ENCODE measurements around the gene CLCN7.

The CLCN7 gene

DNA sequence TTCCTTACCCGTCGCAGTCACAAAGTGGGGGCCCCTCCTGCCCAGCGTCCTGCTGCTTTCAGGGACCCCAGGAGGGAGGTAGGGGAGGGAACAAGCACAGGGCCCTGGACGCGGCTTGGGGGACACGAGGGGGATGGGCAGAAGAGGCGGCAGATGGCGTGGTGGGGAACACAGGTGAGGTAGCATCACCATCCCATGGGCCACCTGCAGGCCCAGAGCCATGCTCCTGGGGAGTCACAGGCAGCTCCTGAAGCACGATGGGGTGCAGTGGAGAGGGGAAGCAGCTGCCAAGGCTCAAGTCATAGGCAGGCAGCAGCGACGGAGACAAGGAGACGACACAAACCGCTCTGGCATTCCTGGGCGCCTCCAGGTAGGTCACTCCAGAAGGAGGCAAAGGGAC, 71.1 kb downstream of the CLCN7 start:
- TF ChIP-seq POLR2A (IDR thresholded peaks at IDR 0.05; ENCODE audit: low read length) = no peak
- DNase-seq = no peak

DNA sequence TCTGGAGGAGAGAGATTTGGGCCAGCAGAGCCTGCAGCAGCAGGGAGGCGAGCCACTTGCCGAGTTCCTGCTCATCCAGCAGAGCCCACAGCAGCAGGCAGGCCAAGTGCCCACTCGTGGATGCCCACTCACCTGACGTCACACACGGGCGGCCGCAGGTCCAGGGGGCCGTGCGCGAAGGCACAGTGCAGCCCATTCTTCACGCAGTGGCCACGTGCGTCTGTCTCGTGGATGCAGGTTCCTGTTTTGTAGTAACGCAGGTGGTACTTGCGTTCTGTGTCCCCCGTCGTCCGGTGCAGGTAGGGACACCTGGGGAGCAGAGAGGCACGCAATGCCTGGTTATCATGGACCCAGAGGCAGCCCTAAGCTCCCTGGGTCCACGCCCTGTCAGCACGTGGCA, 71.8 kb downstream of the CLCN7 start:
- no peak for DNase-seq

DNA sequence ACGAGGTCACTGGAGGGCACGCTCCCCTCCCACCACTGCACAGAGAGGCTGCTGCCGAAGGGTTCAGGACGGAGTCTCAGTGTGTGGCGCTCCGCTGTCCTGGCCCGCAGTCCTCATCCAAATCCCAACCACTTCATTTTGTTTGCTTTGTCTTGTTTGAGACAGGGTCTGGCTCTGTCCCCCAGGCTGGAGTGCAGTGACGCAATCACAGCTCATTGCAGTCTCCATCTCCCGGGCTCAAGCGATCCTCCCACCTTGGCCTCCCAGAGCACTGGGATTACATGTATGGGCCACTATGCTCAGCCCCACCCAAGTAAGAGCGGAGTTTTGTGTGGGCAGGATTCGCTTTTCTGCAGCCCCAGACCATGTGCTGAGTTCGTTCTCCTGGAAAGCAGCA, 73.1 kb downstream of the CLCN7 start:
- no peak for DNase-seq
- no peak for TF ChIP-seq POLR2A (IDR thresholded peaks at IDR 0.05; ENCODE audit: low read length)
- no peak for TF ChIP-seq GATA1 (IDR thresholded peaks at IDR 0.05; ENCODE audit: low read depth, low read length)

More for the DNA sequence above, 71.8 kb downstream of the CLCN7 start:
- TF ChIP-seq POLR2A (IDR thresholded peaks at IDR 0.05; ENCODE audit: low read length) (no peak), GATA1 (IDR thresholded peaks at IDR 0.05; ENCODE audit: low read depth, low read length) (no peak)

DNA sequence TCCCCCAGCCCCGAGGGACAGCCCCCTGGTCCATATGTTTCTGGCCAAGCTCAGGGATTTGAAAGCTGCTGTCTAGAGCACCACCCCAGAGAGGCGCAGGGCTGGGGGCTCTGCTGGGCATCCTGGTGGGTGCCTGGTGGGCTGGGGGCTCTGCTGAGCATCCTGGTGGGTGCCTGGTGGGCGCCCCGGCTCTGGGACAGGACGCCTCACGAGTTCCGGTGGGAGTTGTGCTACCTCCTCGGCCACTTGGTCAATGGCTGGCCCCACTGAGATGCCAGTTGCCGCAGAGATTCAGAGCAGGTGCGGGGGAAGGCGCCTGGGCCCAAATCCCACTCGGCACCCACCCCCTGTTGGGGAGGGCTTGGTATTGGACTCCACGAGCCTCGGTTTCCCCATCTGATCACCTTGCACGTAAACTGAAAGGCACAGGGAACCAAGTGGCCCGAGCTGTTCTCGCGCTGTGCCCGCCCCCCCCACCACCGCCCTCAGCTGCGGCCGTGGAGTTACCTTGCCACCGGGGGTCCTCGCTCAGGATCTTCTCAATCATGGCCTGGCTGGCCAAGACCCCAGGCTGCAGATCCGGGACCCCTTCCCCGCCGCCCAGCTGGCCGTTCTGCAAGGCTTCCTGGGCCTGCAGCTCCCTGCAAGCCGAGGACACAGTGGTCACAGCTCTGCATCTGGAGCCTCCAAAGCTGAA, 73.6 kb downstream of the CLCN7 start:
- DNase-seq = no peak
- TF ChIP-seq POLR2A (IDR thresholded peaks at IDR 0.05; ENCODE audit: low read length) (no peak), GATA1 (IDR thresholded peaks at IDR 0.05; ENCODE audit: low read depth, low read length) (no peak)

DNA sequence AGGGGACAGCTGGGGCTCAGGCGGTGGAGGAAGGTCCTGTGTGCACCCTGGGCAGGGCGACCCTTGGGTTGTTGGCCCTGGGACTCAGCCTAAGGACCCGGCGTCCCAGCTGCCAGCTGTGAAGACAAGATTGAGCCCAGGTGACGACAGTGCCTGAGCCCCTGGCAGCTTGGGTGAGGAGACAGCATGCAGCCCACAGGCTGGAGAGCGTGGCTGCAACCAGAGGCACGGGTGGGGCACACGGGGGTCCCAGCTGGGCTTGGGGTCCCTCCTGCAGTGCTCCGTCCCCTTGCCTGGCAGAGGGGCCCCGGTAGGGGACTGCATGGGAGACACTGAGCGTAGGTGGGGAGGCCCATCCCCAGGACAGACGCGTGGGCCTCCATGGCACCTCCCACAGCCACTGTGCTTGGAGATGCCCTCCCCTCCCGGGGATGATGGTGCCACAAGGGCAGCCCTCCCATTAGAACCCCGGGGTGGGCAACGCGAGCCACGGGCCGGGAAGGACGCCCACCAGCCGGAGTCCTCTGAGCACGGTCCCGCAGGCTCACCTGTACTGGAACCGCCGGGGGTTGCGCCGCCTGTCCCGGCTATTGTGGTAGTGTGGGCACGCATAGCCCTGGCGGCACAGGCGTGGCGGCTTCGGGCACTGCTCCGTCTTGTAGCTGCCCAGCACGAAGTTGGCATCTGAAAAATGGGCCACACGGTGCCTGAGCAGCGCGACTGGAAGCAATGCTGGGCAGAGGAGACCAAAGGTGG, 75.8 kb downstream of the CLCN7 start:
- no peak for DNase-seq
- TF ChIP-seq POLR2A (IDR thresholded peaks at IDR 0.05; ENCODE audit: low read length) (no peak), GATA1 (IDR thresholded peaks at IDR 0.05; ENCODE audit: low read depth, low read length) (no peak)

DNA sequence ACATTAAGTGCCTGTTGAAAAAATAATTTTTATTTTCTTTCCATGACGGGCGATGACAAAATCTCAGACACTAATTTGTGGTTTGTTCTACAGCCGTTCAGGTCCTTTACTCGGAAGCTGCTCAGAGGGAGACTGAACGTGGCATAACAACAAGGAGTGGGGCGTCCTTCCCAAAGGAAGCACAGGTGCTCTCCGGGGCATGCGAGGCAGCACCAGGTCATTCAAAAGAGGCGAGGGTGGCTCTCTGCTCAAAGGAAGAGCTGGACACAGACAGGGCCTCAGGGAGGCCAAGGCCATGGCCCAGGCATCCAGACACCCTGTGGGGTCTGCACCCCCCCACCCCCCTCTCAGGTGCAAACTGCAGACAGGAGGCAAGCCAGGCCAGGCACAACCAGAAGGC, 76.5 kb downstream of the CLCN7 start:
- DNase-seq = no peak
- TF ChIP-seq GATA1 (IDR thresholded peaks at IDR 0.05; ENCODE audit: low read depth, low read length) = no peak
- no peak for TF ChIP-seq POLR2A (IDR thresholded peaks at IDR 0.05; ENCODE audit: low read length)

DNA sequence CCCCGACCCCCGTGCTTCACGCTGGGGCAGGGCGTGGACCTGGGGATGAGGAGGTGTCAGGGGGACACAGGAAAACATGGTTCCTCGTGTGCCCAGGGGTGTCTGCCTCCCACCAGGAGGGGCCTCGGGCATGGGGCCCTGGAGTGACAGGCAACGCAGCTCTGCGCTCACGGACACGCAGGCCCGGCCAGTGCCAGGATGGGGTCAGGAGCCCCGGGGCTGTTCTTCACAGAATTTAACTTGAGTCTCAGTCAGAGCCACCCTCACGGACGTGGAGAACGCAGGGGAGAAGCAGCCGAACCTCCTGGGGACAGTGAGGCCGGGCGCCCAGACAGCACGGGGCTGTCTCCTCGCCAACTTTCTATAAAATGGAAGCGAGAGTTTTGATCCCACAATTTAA, 77.0 kb downstream of the CLCN7 start:
- TF ChIP-seq POLR2A (IDR thresholded peaks at IDR 0.05; ENCODE audit: low read length) (no peak), GATA1 (IDR thresholded peaks at IDR 0.05; ENCODE audit: low read depth, low read length) (no peak)
- DNase-seq = no peak

DNA sequence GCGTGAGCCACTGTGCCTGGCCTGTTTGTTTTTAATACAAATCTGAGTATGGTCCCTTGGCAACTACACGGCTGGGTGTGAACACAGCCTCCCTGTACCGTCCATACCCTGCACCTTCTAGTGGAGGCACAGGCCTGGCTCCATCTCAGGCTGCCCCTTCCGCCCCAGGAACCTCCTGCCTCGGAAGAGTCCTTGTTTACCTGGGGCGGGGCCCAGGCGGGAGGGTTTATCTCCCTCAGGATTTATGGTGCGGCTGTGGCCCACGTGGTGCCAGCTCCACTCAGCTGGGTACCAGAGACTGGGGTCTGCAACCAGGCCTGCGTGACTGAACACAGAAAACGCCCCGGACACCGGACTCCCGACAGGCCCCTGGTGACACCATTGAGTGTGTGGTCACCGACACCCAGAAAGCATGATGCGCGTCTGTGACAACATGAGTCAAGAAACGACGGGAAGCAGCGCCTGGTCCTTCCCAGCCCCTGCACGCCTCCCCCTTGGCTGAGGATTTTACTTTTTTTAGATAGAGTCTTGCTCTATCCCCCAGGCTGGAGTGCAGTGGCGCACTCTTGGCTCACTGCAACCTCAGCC, 79.3 kb downstream of the CLCN7 start:
- TF ChIP-seq GATA1 (IDR thresholded peaks at IDR 0.05; ENCODE audit: low read depth, low read length) (no peak), POLR2A (IDR thresholded peaks at IDR 0.05; ENCODE audit: low read length) (no peak)
- DNase-seq = no peak
